Spleen (tissue), 11 donors: ENCODE results near the gene HNRNPA2B1. TPM values are rescaled to one million over a fixed set of nuclear protein-coding genes. Genes with fewer than 3 reads are reported as not detected.

Source experiments
- DNase-seq: peaks from one replicate; pipeline ENCODE4 v3.0.0-alpha.2; 2020
- H3K27ac ChIP-seq, 8 donors: fragments of 200-600 bp; sonication (generic) in 7 of 8; 1 replicate in 4 of 8; 2 replicates in 4 of 8; pipeline versions ENCODE4 v1.5.0 to v1.8.0; 2016 to 2021; ENCODE audit warnings: inconsistent platforms in 4 of 8, mild to moderate bottlenecking in 4 of 8, moderate library complexity in 1 of 8
- H3K27me3 ChIP-seq, 7 donors: fragments of 200-600 bp; sonication (generic) in 6 of 7; replicated peaks in 1 of 7; 1 replicate in 4 of 7; 2 replicates in 3 of 7; pipeline versions ENCODE4 v1.5.0 to v1.8.0; 2016 to 2021; ENCODE audit warnings: inconsistent platforms in 3 of 7, mild to moderate bottlenecking in 1 of 7
- H3K36me3 ChIP-seq, 6 donors: fragments of 200-600 bp; sonication (generic) in 5 of 6; 1 replicate in 4 of 6; 2 replicates in 2 of 6; pipeline versions ENCODE4 v1.5.0 to v1.8.0; 2016 to 2021; ENCODE audit warnings: inconsistent platforms in 2 of 6
- H3K4me1 ChIP-seq, 6 donors: fragments of 200-600 bp; sonication (generic) in 5 of 6; 1 replicate in 3 of 6; 2 replicates in 3 of 6; pipeline versions ENCODE4 v1.5.0 to v1.8.0; 2016 to 2021; ENCODE audit warnings: inconsistent platforms in 3 of 6
- H3K4me3 ChIP-seq, 8 donors: fragments of 200-600 bp; sonication (generic) in 7 of 8; 1 replicate in 4 of 8; 2 replicates in 4 of 8; pipeline versions ENCODE4 v1.5.0 to v1.8.0; 2016 to 2021; ENCODE audit warnings: inconsistent platforms in 4 of 8, mild to moderate bottlenecking in 4 of 8, moderate library complexity in 2 of 8
- H3K9me3 ChIP-seq, 8 donors: fragments of 200-600 bp; sonication (generic) in 7 of 8; 1 replicate in 4 of 8; 2 replicates in 4 of 8; pipeline versions ENCODE4 v1.5.0 to v1.8.0; 2016 to 2021; ENCODE audit warnings: inconsistent platforms in 4 of 8
- CTCF ChIP-seq, 11 experiments: fragments of 200-600 bp in 7 of 11; fragments of 450-650 bp in 4 of 11; sonication (generic) in 4 of 11; IDR thresholded peaks in 8 of 11; conservative IDR thresholded peaks in 3 of 11; 1 replicate in 7 of 11; 2 replicates in 4 of 11; pipeline versions ENCODE4 v1.4.0 to v1.8.0; 2016 to 2021; ENCODE audit warnings: antibody characterized with exemption in 11 of 11, inconsistent platforms in 4 of 11, mild to moderate bottlenecking in 1 of 11
- POLR2A ChIP-seq, 3 donors: fragments of 450-650 bp; IDR thresholded peaks; one replicate each; pipeline ENCODE4 v1.5.1; 2017; ENCODE audit warnings: antibody characterized with exemption in 3 of 3, mild to moderate bottlenecking in 1 of 3
- POLR2AphosphoS5 ChIP-seq, 3 donors: sonication (generic); formaldehyde crosslinking; IDR thresholded peaks; one replicate each; pipeline ENCODE4 v1.5.1; 2017; ENCODE audit warnings: antibody characterized with exemption in 3 of 3
- WGBS, 5 donors: extraction: QIAGEN DNeasy Blood & Tissue Kit in 3 of 5; methylation state at CpG; one replicate each; pipeline versions ENCODE4 v1.1.5 to v1.1.7; 2013 to 2018; 5-methylcytosine and 5-hydroxymethylcytosine counted together
- intact Hi-C: fragments of 100-400 bp; cut with DNase I; formaldehyde crosslinking; loops from one replicate; pipeline ENCODE4 v1.15.0; 2023; ENCODE audit warnings: low total_unique reads
- polyA plus RNA-seq, 3 donors: library from polyadenylated mRNA; stranded (reverse); fragments of 200-250 nt; gene quantifications; one replicate each; pipeline ENCODE4 v1.2.1, GENCODE V29; 2013
- total RNA-seq, 7 donors: library from RNA; depleted of rRNA in 3 of 7; stranded (reverse); fragments of >200 nt in 3 of 7; fragmentation: NEBNext Ultra II Directional in 4 of 7; extraction: Animal tissue kit (Norgen Biotek cat#: 25700) in 4 of 7; gene quantifications; one replicate each; pipeline versions ENCODE4 v1.1.0 to v1.2.1, GENCODE V29; 2016 to 2021
- donor health status: healthy with polysubstance abuse.
- donor health status: DM: no; HTN: no; CAD: no; lungs with moderate emphysema.
- donor health status: DM: no; HTN: no; CAD: no.
- donor health status: Bipolar disorder and iron deficiency.
- donor health status: healthy.
- donor health status: DM: no; HTN: no; CAD: no.
- donor health status: DM: yes; HTN: yes; CAD: no.

HNRNPA2B1 gene
- total and polyA plus RNA-seq, 10 donors = 267 to 690 (median 458) TPM

DNA sequence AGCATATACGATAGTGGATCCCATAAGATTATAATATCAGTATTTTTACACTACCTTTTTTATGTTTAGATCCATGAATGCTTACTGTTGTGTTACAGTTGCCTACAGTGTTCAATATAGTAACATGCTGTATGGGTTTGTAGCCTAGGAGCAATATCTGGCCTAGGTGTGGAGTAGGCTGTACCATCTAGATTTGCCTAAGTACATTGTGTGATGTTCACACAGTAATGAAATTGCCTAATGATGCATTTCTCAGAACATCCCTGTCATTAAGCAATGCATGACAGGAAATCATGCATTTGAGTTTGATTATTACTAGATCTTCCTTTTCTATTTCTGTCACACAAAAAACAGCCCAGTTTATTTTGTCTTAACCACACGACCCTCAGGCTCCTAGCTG lies 15.5 kb upstream of the HNRNPA2B1 start:
- no peaks in the 10 kb centered on the region for H3K9me3 ChIP-seq
- H3K27ac ChIP-seq = peak overlapping the region in 2 of 8 donors; percentile 0 to 28
- no peak overlapping the region for H3K4me3 ChIP-seq
- intact Hi-C loops = no loop called here
- H3K27me3 ChIP-seq = no peaks in the 10 kb centered on the region
- H3K36me3 ChIP-seq = peaks cover 0 to 28% (median 16%) of the 10 kb centered on the region in 6 donors
- no peak for TF ChIP-seq CTCF (IDR thresholded peaks at IDR 0.05 in 8 of 11, conservative IDR thresholded peaks at IDR 0.05 in 3 of 11)
- no peak for TF ChIP-seq POLR2AphosphoS5 (IDR thresholded peaks at IDR 0.05)
- no peak for TF ChIP-seq POLR2A (IDR thresholded peaks at IDR 0.05)
- WGBS, 5 donors = 50 to 79% (median 55%) methylated on average over 2 of the region's 2 CpGs
- no peak for DNase-seq
- peaks cover 0 to 35% (median 5%) of the 10 kb centered on the region in 6 donors for H3K4me1 ChIP-seq

DNA sequence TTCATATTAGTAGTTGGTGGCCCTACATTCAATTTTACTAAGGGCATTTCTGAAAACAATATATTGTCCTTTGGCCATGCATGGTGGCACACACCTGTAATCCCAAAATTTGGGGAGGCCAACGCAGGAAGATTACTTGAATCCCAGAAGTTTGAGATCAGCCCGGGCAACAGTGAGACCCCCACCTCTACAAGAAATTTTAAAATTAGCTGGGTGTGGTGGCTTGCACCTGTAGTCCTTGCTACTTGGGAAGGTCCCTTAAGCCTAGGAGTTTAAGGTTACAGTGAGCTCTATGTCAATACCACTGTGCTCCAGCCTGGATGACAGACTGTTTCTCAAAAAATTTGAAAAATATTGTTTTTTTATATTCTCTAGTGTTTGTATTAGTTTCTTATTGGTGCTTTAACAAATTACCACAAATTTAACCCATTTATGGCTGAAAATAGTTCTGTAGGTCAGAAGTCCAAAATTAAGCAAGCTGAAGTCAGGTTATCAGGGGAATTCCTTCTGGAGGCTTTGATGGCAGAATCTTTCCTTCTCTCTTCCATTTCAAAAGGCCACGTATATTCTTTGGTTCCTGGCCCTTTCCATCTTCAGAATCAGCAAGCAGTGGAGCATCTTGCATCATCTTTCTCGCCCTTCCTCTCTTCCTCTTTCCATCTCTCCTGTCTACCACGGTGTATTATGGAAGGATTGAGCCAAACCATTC lies 13.4 kb upstream of the HNRNPA2B1 start:
- Histone ChIP-seq H3K4me3 (no peak overlapping the region), H3K27me3 (no peaks in the 10 kb centered on the region), H3K4me1 (peaks cover 0 to 48% (median 5%) of the 10 kb centered on the region in 6 donors), H3K36me3 (peaks cover 6 to 48% (median 36%) of the 10 kb centered on the region in 6 donors), H3K27ac (no peak overlapping the region), H3K9me3 (no peaks in the 10 kb centered on the region)
- intact Hi-C loops = no loop called here
- TF ChIP-seq CTCF (IDR thresholded peaks at IDR 0.05 in 8 of 11, conservative IDR thresholded peaks at IDR 0.05 in 3 of 11) (no peak), POLR2A (IDR thresholded peaks at IDR 0.05) (no peak), POLR2AphosphoS5 (IDR thresholded peaks at IDR 0.05) (no peak)
- 64 to 86% (median 71%) methylated on average over 5 of the region's 5 CpGs for WGBS, 5 donors
- no peak for DNase-seq

- peaks cover 6 to 57% (median 45%) of the 10 kb centered on the region in 6 donors for H3K36me3 ChIP-seq
- no peak for TF ChIP-seq POLR2AphosphoS5 (IDR thresholded peaks at IDR 0.05)
- no peak for TF ChIP-seq CTCF (IDR thresholded peaks at IDR 0.05 in 8 of 11, conservative IDR thresholded peaks at IDR 0.05 in 3 of 11)
- no peak for TF ChIP-seq POLR2A (IDR thresholded peaks at IDR 0.05)
- H3K4me1 ChIP-seq = peaks cover 0 to 48% (median 5%) of the 10 kb centered on the region in 6 donors
- no peak for DNase-seq
- H3K27me3 ChIP-seq = no peaks in the 10 kb centered on the region
- 90 to 93% (median 92%) methylated on average over 2 of the region's 2 CpGs for WGBS, 5 donors
- H3K27ac ChIP-seq = no peak overlapping the region
- no peak overlapping the region for H3K4me3 ChIP-seq
- no peaks in the 10 kb centered on the region for H3K9me3 ChIP-seq
- intact Hi-C loops = no loop called here
Observed at GRCh38 chr7:26212921-26213718, 12.6 kb upstream of the HNRNPA2B1 start.

DNA sequence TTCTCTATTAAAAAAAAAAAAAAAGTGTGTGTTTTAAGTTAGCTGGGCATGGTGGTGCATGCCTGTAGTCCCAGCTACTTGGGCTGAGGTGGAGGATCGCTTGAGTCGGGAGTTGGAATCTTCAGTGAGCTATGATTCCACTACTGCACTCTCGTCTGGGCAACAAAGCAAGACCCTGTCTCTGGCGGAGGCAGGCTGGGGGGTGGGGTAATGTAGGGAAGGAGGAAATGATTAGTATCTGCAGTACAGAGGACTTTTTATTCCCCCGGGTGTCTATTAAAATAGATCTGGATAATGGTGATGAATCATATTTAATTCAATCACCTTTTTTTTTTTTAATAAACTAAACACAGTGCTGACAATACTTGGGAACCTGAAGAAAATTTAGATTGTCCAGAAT lies 7.5 kb upstream of the HNRNPA2B1 start:
- H3K36me3 ChIP-seq = peaks cover 6 to 83% (median 60%) of the 10 kb centered on the region in 6 donors
- intact Hi-C loops = loop anchor here (10.0 kb wide), 1 partner anchor 313 kb away; no protein-coding TSS in a partner anchor

More for the DNA sequence above, 7.5 kb upstream of the HNRNPA2B1 start:
- Histone ChIP-seq H3K27me3 (no peaks in the 10 kb centered on the region), H3K27ac (no peak overlapping the region), H3K4me1 (peaks cover 22 to 71% (median 35%) of the 10 kb centered on the region in 6 donors), H3K4me3 (no peak overlapping the region), H3K9me3 (no peaks in the 10 kb centered on the region)
- DNase-seq = no peak
- WGBS, 5 donors = 70 to 81% (median 76%) methylated on average over 5 of the region's 5 CpGs
- TF ChIP-seq CTCF (IDR thresholded peaks at IDR 0.05 in 8 of 11, conservative IDR thresholded peaks at IDR 0.05 in 3 of 11) = no peak
- no peak for TF ChIP-seq POLR2AphosphoS5 (IDR thresholded peaks at IDR 0.05)
- TF ChIP-seq POLR2A (IDR thresholded peaks at IDR 0.05) = no peak
